KOPT-K1 (cell line): Measurements from ENCODE around the gene SOCS2.

ENCODE experiments used
- H3K27ac ChIP-seq: fragments of 200-600 bp; sonication (generic); 2 replicates; pipeline ENCODE4 v1.5.1; 2016; ENCODE audit warnings: antibody characterized with exemption, mild to moderate bottlenecking, low read depth, low read length; ENCODE audit not compliant: poor library complexity, severe bottlenecking
- H3K36me3 ChIP-seq: fragments of 200-600 bp; sonication (generic); 2 replicates; pipeline ENCODE4 v1.5.1; 2017; ENCODE audit warnings: antibody characterized with exemption, mild to moderate bottlenecking, low read length, moderate library complexity; ENCODE audit not compliant: insufficient read depth
- H3K9me3 ChIP-seq: fragments of 200-600 bp; sonication (generic); 2 replicates; pipeline ENCODE4 v1.5.1; 2017; ENCODE audit warnings: antibody characterized with exemption, low read length, mild to moderate bottlenecking; ENCODE audit not compliant: insufficient read depth, poor library complexity, severe bottlenecking

Gene SOCS2

DNA sequence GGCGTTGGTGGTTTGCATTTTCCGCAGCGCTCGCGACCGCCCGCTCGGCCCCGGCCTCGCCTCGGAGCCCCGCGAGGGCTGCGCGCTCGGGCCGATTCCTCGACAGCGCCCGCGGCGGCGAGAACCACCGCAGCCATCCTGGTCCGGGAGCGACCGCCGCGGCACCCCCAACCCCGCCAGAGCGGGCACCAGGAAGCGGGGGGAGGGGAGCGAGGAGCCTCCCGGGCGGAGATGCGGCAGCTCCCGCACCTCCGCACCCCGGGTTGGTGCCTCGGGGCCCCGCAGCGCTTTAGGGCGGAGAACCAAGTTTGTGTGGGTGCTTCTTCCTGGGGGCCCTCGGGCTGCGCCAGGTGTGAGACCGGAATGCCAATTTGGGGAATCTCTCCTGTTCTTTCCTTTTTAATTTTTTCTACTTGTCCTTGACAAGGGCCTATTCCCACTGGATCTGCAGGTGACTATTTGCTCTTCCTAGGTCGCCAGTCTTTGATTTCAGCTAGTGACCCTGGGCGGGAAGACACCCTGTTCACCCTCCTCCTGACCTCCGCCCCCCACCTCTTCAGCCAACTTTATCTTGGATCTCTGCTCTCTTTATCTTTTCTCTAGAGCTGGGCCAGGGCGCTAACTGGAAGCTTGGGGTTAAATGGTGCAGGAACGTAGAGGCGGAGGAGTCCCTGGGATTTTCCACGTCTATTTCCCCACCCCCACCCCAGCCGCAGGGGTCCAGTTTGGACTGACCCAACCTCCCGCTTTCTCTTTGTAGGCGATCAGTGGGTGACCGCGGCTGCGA lies at the start of gene SOCS2:
SOCS2 (plus strand) TSS at position 751 of the 787 bp plus-strand sequence. CDS start 223 bp downstream, outside the sequence.
- Histone ChIP-seq H3K27ac (peak within 1 kb of the TSS; percentile 94), H3K9me3 (no peaks in the 10 kb centered on the region), H3K36me3 (peaks cover 44% of the 10 kb centered on the region)

DNA sequence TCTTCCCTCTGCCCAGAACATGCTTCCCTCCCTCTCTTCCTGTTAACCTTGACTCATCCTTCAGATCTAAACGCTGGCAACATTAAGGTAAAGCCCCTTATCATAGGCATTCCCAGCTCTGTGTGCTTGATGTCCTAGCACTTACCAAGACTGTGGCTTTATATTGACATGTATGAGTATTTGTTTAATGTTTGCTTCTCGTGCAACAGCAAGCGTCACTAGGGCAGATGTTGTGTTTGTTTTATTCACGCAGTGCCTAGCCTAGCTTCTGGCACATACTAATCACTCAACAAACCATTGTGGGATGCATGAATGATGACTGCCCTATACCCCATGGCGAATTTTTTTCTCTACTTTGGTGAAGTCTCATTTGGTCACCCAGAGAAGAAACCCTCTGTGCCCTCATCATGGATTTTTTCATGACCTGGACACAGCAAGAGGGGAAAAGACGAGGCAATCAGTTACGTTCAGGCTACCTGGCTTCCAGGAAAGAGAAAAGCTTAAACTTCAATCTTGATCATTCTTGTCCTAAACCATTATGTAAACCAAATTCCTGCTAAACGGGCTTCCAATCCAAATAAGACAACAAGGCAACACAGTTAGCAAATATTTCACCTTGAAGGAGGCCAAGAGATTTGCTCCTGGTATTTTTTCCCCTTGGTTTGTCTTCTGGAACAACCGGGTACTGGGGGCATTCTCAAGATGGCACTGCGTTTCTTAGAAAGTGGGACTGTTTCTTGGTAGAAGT lies 47.9 kb upstream of the SOCS2 start:
- no peaks in the 10 kb centered on the region for H3K36me3 ChIP-seq
- no peak overlapping the region for H3K27ac ChIP-seq
- H3K9me3 ChIP-seq: no peaks in the 10 kb centered on the region

DNA sequence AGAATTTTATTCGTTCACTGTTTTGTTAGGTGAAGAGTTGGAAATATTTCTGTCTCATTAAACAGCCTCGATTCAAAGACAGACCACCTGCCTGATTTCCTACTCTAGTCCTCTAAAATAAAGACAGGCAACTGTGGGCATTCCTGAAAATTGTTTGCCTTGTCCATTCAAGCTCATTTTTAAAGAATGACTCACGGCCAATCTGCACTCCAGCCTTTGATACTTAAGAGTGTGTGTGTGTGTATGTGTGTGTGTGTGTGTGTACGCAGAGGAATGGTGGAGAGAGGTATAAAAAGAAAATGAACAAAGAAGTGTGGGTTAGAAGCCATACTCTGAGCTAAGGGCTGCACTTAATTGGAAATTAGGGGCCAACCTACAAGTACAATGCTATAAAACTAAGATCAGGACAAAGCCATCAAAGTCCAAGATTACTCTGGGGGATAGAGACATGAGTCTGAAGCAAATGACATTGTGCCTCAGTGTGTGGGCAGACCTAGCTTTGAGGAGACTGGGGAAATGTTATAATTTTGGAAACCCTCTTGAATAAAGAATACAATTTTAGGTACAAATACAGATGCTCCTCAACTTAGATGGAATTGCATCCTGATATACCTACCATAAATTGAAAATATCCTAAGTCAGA lies 45.6 kb upstream of the SOCS2 start:
- no peaks in the 10 kb centered on the region for H3K36me3 ChIP-seq
- no peak overlapping the region for H3K27ac ChIP-seq
- peaks cover 5% of the 10 kb centered on the region for H3K9me3 ChIP-seq

GRCh38 chr12:93530358-93530757 lies 42.1 kb upstream of the SOCS2 start:
- Histone ChIP-seq H3K36me3 (no peaks in the 10 kb centered on the region), H3K27ac (peak overlapping the region; percentile 58), H3K9me3 (peaks cover 5% of the 10 kb centered on the region)

DNA sequence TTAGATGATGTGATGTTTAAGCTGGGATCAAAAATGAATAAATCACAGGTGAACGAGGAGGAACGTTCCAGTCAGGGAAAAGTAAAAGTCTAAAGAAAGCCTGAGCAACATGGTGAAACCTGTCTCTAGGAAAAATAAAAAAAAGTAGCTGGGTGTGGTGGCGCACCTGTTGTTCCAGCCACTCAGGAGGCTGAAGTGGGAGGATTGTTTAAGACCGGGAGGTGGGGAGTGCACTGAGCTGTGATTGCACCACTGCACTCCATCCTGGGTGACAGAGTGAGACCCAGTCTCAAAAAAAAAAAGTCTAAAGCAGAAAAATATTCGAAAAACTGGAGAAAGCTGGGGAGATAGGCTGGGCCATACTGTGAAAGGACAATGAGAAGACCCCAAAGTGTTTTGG lies 39.2 kb upstream of the SOCS2 start:
- Histone ChIP-seq H3K36me3 (no peaks in the 10 kb centered on the region), H3K9me3 (peaks cover 5% of the 10 kb centered on the region), H3K27ac (no peak overlapping the region)

DNA sequence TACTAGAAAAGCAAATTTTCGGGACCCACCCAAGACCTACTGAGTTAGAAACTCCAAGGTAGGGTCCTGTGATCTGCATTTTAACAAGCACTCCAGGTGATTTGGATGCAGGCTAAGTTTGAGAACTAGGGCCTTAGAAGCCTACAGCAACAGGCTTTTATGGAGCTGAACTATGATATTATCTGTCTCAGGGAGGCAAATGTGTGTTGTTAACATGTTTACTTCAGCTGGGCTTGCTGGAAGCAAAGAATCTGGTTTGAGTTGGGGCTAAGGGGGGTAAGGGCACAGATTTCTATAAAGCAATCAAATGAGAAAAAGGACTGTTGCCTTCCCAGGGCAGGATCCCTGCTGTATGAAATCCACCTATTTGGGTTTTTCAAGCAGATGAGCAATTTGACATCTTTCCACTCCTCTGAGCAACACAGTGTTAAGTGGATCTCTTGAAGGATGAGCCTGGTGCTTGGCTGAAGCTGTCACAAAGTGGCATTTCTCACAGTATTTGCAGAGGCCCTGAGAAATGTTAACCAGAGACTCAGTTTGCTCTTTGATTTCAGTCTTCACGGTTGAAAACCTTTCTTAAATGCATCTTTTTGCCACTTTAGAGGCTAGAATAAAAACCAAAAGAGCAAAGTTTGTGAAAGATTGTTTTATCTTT lies 36.2 kb upstream of the SOCS2 start:
- Histone ChIP-seq H3K36me3 (no peaks in the 10 kb centered on the region), H3K27ac (peak overlapping the region; percentile 43), H3K9me3 (peaks cover under 1% of the 10 kb centered on the region)

DNA sequence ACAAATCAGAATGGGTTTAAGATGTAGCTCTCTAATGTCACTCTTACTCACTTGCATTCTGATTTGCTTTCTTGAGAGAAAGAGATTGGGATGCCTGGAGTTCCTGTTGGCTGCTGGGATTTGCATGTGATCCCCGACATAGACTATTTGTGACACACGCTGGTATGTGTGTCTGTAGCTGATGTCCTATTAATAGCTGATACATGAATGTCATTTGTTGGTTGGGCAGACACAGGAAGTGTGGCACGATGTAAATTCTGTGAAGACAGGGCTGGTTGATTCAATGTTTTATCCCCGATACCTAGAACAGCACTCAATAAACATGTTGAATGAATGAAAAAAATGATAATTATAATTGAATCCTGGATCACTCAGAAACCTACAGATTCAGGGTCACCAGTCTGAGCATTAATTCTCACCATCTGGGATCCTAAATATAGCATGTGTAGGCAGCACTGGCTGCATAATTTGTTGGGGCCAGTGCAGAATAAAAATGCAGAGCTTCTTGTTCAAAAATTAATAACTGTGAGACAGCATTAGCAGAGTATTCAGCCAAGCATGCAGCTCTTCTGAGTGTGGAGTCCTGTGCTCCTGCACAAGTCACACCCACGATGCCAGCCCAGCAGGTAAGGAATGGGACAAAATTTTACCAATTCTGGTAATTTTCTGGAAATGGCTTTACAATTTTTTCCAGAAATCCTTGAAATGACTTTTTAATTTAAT lies 35.5 kb upstream of the SOCS2 start:
- Histone ChIP-seq H3K36me3 (no peaks in the 10 kb centered on the region), H3K9me3 (no peaks in the 10 kb centered on the region), H3K27ac (peak overlapping the region; percentile 43)

DNA sequence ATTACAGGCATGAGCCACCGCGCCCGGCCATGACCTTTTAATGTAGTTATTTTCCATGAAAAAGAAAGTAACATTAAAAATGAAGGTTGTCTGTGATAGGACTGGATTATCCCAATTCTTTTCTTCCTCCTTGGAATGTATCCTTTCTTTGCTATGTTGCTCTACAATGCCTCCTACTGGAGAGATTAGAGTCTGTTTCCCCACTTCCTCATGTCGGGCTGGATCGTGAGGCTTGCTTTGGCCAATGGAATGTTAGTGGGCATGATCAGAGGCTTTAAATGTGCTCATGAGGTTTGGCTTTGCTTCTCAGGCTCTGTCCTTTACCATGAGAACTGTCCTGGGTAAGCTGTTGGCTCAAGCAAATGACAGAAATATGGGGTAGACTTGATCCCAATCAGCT lies 34.7 kb upstream of the SOCS2 start:
- Histone ChIP-seq H3K27ac (no peak overlapping the region), H3K9me3 (no peaks in the 10 kb centered on the region), H3K36me3 (no peaks in the 10 kb centered on the region)

DNA sequence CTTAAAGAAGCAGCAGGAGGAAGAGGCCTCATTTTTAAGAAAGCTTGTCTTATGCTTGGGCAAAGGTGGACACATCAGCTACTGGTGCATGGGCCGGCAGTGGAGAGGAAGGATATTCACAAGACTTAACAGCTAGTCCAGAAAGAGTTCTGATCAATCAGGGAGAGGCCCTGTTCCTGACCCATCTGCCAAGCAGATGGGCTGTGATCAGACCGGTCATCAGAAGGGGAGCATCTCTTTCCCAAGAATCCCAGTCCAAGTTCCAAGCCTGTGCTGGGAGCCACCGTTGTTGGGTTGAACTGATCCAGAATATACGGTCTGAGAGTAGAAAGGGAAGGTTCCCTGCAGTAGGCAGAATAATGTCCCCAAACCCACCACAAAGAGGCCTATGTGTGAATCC lies 32.7 kb upstream of the SOCS2 start:
- peak overlapping the region; percentile 61 for H3K27ac ChIP-seq
- H3K9me3 ChIP-seq: no peaks in the 10 kb centered on the region
- no peaks in the 10 kb centered on the region for H3K36me3 ChIP-seq

GRCh38 chr12:93540466-93540865 lies 32.0 kb upstream of the SOCS2 start:
- H3K9me3 ChIP-seq: no peaks in the 10 kb centered on the region

DNA sequence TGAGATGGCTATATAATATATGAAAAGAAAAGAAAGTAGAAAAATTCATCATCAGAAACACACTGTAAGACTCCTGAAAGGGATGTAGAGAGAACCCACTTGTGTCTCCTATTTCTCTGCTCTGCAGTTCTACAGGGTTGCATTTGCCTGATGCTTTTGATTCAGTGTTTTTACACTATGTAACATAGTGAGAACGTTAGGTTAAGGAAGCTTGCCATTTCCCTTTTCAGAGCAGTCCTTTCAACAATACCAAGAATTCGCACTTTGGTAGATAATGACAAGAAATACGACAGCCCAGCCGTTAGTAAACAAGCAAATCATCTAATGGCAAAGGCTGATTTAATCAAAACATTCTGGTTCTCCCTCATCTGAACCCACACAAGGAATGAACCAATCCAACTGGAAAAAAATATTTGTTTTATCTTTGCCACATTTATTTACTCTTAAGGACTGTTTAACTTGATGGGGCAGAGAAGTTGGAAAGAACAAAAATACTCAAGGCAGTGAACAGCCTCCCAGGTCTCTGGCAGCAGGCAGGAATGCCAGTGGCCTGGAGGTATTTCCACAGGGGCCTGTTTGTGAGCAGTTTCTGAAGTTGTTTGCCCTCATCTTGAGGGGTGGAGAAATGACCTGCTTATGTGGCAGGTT lies 30.8 kb upstream of the SOCS2 start:
- Histone ChIP-seq H3K36me3 (no peaks in the 10 kb centered on the region), H3K27ac (peak overlapping the region; percentile 61), H3K9me3 (no peaks in the 10 kb centered on the region)

More at GRCh38 chr12:93540466-93540865, 32.0 kb upstream of the SOCS2 start:
- Histone ChIP-seq H3K27ac (peak overlapping the region; percentile 61), H3K36me3 (no peaks in the 10 kb centered on the region)

DNA sequence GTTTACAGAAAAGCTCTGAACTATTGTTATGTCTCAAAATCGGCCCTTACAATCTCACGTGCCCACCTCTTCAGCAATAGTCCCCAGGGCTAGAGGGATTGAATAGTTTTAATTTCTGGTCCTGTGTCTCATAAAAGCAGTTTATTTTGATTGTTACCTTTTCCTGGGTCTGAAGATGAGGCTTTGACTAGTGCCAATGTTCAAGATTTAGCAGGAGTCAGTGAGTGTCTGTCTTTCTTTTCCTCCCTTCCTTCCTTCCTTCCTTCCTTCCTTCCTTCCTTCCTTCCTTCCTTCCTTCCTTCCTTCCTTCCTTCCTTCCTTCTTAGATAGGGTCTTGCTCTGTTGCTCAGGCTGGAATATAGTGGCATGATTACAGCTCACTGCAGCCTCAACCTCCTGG lies 24.7 kb upstream of the SOCS2 start:
- no peak overlapping the region for H3K27ac ChIP-seq
- H3K9me3 ChIP-seq: no peaks in the 10 kb centered on the region
- no peaks in the 10 kb centered on the region for H3K36me3 ChIP-seq

GRCh38 chr12:93549174-93549573 lies 23.3 kb upstream of the SOCS2 start:
- Histone ChIP-seq H3K27ac (no peak overlapping the region), H3K9me3 (no peaks in the 10 kb centered on the region), H3K36me3 (no peaks in the 10 kb centered on the region)
